ENCODE results near the gene ZNF552.
A peak's percentile ranks its signal among the peaks of the same experiment; 100 is the strongest.

The ZNF552 gene

DNA sequence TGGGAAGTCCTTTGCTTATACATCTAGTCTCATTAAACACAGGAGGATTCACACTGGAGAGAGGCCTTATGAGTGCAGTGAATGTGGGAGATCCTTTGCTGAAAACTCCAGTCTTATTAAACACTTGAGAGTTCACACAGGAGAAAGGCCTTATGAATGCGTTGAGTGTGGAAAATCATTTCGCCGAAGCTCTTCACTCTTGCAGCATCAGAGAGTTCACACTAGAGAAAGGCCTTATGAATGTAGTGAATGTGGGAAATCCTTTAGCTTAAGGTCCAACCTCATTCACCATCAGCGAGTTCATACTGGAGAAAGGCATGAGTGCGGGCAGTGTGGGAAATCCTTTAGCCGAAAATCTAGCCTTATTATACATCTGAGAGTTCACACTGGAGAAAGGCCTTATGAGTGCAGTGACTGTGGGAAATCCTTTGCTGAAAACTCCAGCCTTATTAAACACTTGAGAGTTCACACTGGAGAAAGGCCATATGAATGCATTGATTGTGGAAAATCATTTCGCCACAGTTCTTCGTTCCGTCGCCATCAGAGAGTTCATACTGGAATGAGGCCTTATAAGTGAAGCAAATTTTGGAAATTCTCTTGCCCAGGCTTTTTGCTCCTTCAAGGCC is 35.4 kb downstream of the ZNF552 start:
- DNase-seq: no peak

- no peak for DNase-seq
Measured at GRCh38 chr19:57778336-57778735, 36.4 kb downstream of the ZNF552 start.

DNA sequence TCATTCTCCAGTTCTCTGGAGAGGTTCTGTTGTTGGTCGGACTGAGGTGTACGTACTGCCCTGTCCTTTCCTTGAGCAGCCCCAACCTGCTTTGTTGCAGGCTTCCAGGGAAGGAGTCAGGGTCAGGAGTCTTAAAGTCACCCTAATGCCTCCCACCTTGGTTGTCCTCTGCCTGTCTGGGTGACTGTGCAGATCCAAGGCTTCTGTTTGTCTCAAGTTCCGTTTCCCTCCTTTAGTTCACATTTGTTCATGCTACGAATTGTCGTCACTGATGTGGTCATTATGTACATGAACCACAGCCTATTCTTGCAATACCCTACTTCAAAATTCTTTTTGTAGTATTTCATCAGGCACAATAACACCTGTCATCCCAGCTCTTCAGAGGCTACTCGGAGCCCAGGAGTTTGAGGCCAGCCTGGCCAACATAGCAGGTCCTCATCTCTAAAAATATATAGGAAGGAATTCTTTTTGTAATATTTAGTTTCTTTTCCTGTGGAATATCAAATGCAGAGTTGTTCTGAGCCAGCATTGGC is 37.9 kb downstream of the ZNF552 start:
- DNase-seq: no peak

GRCh38 chr19:57773488-57773887 is 41.2 kb downstream of the ZNF552 start:
- DNase-seq: no peak

GRCh38 chr19:57771417-57771816 is 43.3 kb downstream of the ZNF552 start:
- no peak for DNase-seq

GRCh38 chr19:57769345-57770131 is 45.2 kb downstream of the ZNF552 start, which contains the start of gene ZNF586:
Gene ZNF586, plus strand, starts transcription at chr19:57769676. Its CDS starts 167 bp downstream, at chr19:57769843.
- DNase-seq: peak; percentile 32 to 95 (median 85)

DNA sequence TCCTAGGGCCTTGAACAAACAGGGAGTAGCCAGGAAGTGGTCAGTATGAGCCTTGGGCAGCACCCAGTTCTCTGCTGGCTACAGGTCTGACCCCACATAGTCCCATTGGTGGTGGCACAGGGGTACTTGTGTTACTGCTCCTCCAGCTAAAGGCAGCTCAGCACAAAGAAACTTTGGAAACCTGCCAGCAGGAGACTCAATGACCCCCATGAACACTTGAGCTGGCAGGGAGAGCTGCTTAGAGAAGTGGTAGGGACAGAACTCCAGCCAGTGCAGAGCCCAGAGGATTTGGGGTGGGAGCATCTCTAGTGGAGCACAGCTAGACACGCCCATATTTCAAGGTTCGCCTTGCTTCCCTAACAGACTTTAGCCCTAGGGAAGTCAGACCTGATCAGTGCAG is 55.6 kb downstream of the ZNF552 start:
- peak in 4 of 56 donors; percentile 2 to 3 (median 2) for DNase-seq

- DNase-seq: no peak
Measured at GRCh38 chr19:57757941-57758340, 56.8 kb downstream of the ZNF552 start.
